Measurements from ENCODE around the gene LIMS4. TPM values are rescaled to one million over a fixed set of nuclear protein-coding genes. Genes with fewer than 3 reads are reported as not detected.
"Not testable (repeated sequence)": the region's sequence is repeated elsewhere in the genome, so short reads cannot be mapped to it uniquely, and the experiment has no call there.

LIMS4 gene, protein sequence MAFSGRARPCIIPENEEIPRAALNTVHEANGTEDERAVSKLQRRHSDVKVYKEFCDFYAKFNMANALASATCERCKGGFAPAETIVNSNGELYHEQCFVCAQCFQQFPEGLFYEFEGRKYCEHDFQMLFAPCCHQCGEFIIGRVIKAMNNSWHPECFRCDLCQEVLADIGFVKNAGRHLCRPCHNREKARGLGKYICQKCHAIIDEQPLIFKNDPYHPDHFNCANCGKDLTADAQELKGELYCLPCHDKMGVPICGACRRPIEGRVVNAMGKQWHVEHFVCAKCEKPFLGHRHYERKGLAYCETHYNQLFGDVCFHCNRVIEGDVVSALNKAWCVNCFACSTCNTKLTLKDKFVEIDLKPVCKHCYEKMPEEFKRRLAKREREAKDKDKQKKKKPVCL
- 1 to 10 TPM in 1 of 2 donors, under 1 TPM in 1; 0.17 to 1.1 TPM for total RNA-seq

DNA sequence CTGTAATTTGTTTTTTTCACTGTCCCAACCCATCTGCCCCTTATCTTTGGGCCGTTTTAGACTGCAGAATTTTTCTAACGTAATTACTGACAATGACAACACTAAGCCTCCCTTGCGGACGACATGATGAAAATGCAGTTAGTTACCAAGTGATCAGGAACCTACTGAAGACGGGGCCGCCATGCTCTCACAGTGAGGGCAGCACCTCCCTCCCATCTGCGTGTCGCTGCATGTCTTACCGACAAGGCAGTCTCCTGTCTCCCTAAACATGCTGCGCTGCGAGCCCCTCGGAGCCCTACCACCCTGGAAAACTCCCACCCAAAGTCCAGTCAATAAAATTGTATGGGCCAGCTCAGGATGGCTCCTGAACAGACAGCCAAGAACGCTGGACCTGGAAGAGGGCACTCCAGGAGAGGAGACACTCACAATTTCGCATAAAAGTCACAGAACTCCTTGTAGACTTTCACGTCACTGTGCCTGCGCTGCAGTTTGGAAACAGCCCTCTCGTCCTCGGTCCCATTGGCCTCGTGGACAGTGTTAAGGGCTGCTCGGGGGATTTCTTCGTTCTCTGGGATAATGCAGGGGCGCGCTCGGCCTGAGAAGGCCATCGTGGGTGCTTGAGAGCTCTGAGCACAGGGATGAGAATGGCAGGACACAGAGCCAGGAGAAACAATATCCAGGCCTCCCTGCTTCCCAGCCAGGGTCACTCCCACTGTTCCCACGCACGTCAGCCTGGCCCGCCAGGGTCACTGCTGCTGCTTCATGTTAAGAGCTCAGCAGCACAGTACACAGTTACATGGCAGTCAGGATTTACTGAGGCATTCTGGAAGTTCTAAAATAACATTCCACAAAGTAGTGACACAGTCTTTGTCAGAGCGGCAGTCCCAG is at the start of gene LIMS4:
Gene LIMS4 (minus strand): TSS at position 646 of the 888 bp plus-strand sequence. CDS start 38 bp downstream, at position 608.
- not testable (repeated sequence) for H3K27ac Mint-ChIP-seq; H3K36me3 Mint-ChIP-seq (ENCODE audit: insufficient read depth in 2 of 2); DNase-seq; H3K4me1 Mint-ChIP-seq (ENCODE audit: low read depth); H3K4me3 Mint-ChIP-seq; ATAC-seq (replicated peaks in 1 of 2); H3K9me3 Mint-ChIP-seq; H3K27me3 Mint-ChIP-seq (ENCODE audit: low read depth)

DNA sequence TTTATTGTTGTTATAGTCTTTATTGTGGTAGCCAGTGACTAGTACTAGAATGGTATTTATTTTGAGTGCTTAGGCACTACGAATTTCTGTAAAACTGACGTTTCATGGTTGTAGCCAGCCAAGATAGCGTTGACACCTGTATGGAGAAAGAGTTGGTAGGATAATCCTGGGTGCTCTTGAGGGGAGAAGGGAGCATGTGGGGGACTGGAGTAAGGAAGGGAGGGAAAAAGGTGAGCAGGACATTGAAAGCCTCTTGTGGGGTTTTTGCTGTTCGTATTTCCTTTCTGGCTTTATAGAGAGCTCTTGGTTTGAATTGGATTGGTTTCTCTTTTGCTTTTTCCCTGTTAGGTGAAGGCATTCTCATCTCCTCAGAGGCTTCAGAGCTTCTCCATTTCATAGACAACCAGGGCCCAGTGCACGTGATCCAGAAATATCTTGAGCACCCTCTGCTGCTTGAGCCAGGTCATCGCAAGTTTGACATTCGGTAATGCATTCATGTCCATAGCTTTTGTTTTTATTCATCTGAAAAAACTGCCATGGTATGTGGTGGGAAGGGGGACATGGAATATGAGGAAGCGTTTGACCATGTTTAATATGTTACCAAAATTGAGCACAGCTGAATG is 27.2 kb upstream of the LIMS4 start:
- H3K27me3 Mint-ChIP-seq (ENCODE audit: low read depth); DNase-seq; H3K36me3 Mint-ChIP-seq (ENCODE audit: insufficient read depth in 2 of 2); H3K4me3 Mint-ChIP-seq; H3K27ac Mint-ChIP-seq; H3K9me3 Mint-ChIP-seq; H3K4me1 Mint-ChIP-seq (ENCODE audit: low read depth): not testable (repeated sequence)
- peak; percentile 77 to 82 for ATAC-seq (replicated peaks in 1 of 2)

DNA sequence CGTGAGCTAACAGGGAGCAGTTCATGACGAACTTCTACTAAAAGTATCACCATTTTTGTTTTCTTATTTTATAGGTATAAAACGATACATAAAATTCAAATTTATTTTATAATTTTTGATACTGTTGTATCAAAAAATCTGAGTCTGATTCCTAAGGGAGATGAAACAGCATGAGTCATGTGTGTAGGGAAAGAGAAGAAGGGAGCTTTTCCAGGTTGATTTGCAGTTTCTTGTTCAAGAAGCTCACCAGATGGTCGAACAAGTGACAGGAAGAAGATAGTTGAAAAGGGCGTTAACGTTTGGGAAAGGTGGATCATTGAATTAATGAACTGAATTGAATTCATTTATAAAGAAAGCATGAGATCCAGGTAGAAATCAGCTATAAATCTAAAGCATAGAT is 23.4 kb upstream of the LIMS4 start:
- H3K36me3 Mint-ChIP-seq (ENCODE audit: insufficient read depth in 2 of 2); DNase-seq; H3K27me3 Mint-ChIP-seq (ENCODE audit: low read depth); H3K9me3 Mint-ChIP-seq; H3K27ac Mint-ChIP-seq; H3K4me1 Mint-ChIP-seq (ENCODE audit: low read depth); ATAC-seq (replicated peaks in 1 of 2); H3K4me3 Mint-ChIP-seq: not testable (repeated sequence)

DNA sequence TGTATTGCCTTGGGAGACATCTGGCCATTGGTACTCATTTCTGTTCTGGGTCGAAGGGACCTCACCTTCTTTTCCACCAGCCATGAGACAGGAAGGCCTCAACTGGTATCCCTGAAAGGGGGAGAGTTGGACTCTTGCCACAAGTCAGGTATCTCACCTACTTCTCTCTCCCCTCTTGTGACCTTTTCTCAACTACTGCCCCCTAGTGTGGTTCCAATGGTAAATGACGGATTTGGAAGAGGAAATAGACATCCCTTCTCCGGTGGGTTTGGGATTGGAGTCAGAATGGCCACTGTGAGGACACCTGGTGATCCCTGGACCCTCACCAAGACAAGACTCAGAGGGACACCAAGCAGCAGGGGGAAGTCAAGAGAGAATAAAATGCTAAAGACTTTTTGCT is 21.9 kb upstream of the LIMS4 start:
- not testable (repeated sequence) for H3K36me3 Mint-ChIP-seq (ENCODE audit: insufficient read depth in 2 of 2); H3K4me3 Mint-ChIP-seq; H3K9me3 Mint-ChIP-seq; ATAC-seq (replicated peaks in 1 of 2); H3K27ac Mint-ChIP-seq; H3K4me1 Mint-ChIP-seq (ENCODE audit: low read depth); DNase-seq; H3K27me3 Mint-ChIP-seq (ENCODE audit: low read depth)

DNA sequence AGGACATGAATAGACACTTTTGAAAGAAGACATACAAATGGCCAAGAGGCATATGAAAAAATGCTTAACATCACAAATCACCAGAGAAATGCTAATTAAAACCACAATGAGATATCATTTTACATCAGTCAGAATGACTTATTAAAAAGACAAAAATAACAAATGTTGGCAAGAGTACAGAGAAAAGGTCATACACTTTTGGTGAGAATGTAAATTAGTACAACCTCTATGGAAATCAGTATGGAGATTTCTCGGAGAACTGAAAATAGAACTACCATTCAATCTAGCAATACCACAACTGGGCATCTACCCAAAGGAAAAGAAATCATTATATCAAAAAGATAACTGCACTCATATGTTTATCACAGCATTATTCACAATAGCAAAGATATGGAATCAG is 16.4 kb upstream of the LIMS4 start:
- H3K27me3 Mint-ChIP-seq (ENCODE audit: low read depth); H3K36me3 Mint-ChIP-seq (ENCODE audit: insufficient read depth in 2 of 2); H3K4me3 Mint-ChIP-seq; H3K4me1 Mint-ChIP-seq (ENCODE audit: low read depth); H3K9me3 Mint-ChIP-seq; DNase-seq; H3K27ac Mint-ChIP-seq; ATAC-seq (replicated peaks in 1 of 2): not testable (repeated sequence)

DNA sequence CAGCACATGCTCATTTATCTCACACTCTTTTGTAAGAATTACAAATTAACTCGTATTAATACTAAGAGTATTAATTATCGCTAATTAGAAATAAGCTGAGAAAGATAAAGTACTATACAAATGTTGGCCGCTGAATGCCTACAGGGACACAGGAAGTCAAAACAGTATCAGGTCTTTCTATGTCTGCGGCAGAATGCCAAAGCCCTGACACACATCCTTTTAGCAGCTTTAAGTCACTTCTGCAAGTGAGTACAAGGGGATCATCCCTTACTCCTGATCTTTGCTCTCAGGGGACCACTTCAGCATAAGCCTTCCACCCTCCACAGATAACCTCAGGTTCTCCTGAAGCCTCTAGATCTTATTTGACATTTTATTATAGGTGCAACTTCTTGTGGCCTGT is 10.1 kb upstream of the LIMS4 start:
- H3K4me3 Mint-ChIP-seq; H3K4me1 Mint-ChIP-seq (ENCODE audit: low read depth); H3K36me3 Mint-ChIP-seq (ENCODE audit: insufficient read depth in 2 of 2); ATAC-seq (replicated peaks in 1 of 2); H3K27ac Mint-ChIP-seq; H3K27me3 Mint-ChIP-seq (ENCODE audit: low read depth); H3K9me3 Mint-ChIP-seq; DNase-seq: not testable (repeated sequence)

DNA sequence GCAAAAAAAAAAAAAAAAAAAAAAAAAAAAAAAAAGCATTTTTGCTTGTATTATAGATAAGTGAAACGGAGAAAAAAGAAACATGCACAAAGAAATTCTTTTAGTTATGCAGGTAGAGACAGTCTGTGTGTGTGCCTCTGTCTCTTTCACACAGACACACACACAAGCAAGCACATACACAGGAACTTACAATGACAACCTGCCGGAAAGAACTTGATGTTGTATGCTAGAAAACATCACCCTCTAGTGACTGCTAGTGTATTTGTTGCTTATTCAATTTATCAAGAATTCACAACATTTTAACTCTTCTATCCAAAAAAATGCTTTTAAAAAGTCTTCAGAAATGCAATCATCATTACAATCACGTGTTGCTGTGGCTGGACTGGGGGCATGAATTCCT is 8.6 kb upstream of the LIMS4 start:
- peak; percentile 50 to 51 for ATAC-seq (replicated peaks in 1 of 2)
- not testable (repeated sequence) for H3K27me3 Mint-ChIP-seq (ENCODE audit: low read depth); H3K36me3 Mint-ChIP-seq (ENCODE audit: insufficient read depth in 2 of 2)

DNA sequence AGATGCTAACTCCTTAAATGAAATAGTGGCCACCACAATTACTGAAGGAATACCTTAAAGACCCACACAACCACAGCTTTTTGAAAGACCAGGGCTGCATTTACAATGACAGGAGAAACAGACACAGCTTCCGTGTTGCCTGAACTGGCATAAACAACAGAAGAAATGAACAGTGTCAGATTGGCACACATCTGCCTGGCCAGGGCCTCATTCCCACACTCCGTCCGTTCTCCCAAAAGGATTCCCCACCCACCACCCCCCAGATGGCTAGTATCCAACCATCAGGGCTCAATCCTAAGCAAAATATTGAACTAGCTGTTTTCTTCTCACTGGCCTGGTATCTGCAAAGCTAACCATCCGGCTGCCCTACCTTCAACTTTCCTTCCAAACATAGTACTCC is 7.5 kb upstream of the LIMS4 start:
- not testable (repeated sequence) for H3K9me3 Mint-ChIP-seq; H3K36me3 Mint-ChIP-seq (ENCODE audit: insufficient read depth in 2 of 2); H3K4me3 Mint-ChIP-seq; H3K27ac Mint-ChIP-seq; ATAC-seq (replicated peaks in 1 of 2); DNase-seq; H3K27me3 Mint-ChIP-seq (ENCODE audit: low read depth); H3K4me1 Mint-ChIP-seq (ENCODE audit: low read depth)

More for the DNA sequence above, 8.6 kb upstream of the LIMS4 start:
- H3K27ac Mint-ChIP-seq; H3K4me1 Mint-ChIP-seq (ENCODE audit: low read depth); H3K4me3 Mint-ChIP-seq; H3K9me3 Mint-ChIP-seq; DNase-seq: not testable (repeated sequence)

DNA sequence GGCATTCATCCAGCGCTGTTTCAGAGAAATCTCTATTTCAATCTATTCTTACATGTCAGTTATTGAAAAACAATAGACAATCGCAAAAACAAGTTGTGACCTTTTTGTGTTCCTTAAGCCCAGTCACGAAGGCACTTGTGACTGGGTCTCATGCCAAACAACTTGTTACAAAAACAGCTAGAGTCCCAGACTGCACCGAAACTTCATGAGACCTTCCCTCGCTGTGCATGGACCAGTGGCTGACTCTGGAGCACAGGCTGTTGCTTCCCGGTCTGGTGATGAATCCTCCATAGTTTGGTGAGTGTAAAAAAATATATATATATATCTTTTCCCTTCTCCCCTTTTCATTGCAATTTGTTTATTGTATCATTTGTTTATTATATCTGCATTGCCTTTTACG is 4.8 kb upstream of the LIMS4 start:
- DNase-seq; ATAC-seq (replicated peaks in 1 of 2); H3K27me3 Mint-ChIP-seq (ENCODE audit: low read depth); H3K4me1 Mint-ChIP-seq (ENCODE audit: low read depth); H3K9me3 Mint-ChIP-seq; H3K27ac Mint-ChIP-seq; H3K4me3 Mint-ChIP-seq; H3K36me3 Mint-ChIP-seq (ENCODE audit: insufficient read depth in 2 of 2): not testable (repeated sequence)

DNA sequence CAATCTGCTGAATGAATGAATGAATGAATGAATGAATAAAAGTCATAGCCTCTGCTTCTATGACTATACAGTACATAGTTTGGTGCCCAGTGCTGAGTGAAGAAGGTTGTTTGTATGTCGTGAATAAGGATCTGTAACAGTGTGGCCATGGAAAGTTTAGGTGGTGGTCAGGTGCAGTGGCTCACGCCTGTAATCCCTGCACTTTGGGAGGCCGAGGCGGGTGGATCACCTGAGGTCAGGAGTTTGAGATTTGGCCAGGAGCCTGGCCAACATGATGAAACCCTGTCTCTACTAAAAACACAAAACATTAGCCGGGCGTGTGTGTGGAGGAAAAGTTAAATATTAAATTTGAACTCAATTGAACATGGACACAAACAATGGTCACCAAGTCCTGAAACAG is 4.3 kb upstream of the LIMS4 start:
- not testable (repeated sequence) for DNase-seq; H3K36me3 Mint-ChIP-seq (ENCODE audit: insufficient read depth in 2 of 2); H3K4me3 Mint-ChIP-seq; H3K4me1 Mint-ChIP-seq (ENCODE audit: low read depth); H3K27me3 Mint-ChIP-seq (ENCODE audit: low read depth); H3K9me3 Mint-ChIP-seq; H3K27ac Mint-ChIP-seq; ATAC-seq (replicated peaks in 1 of 2)

DNA sequence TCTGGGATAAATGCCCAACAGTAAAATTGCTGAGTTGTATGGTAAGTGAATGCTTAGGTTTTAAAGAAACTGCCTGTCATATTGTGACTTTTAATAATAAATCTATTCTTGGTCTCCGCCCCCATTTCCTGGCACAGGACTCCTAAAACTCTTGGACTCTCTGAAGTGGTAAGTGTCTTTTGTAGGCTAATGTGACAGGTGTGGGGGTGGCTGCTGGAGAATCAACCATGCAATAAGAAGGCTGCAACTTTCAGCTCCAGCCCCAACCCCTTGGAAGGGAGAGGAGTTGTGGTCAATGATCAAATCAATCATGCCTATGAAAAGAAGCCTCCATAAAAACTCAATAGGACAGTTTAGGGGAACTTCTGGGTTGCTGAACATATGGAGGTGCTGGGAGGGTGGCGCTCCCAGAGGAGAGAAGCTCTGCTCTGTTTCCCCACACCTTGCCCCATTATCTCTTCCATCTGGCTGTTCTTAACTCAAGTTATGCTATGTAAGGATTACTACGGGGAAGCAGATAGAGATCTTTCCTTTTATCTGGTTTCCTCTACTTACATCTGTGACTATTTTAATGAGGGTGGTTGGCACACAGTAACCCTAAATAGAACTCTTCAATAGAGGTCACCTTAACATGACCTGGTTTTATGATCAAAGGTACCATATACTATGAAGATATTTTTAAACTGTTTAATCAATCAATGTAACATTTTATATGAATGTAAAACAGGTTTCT is 3.2 kb upstream of the LIMS4 start:
- H3K27me3 Mint-ChIP-seq (ENCODE audit: low read depth); H3K9me3 Mint-ChIP-seq; H3K36me3 Mint-ChIP-seq (ENCODE audit: insufficient read depth in 2 of 2); H3K4me3 Mint-ChIP-seq; ATAC-seq (replicated peaks in 1 of 2); H3K4me1 Mint-ChIP-seq (ENCODE audit: low read depth); DNase-seq; H3K27ac Mint-ChIP-seq: not testable (repeated sequence)

DNA sequence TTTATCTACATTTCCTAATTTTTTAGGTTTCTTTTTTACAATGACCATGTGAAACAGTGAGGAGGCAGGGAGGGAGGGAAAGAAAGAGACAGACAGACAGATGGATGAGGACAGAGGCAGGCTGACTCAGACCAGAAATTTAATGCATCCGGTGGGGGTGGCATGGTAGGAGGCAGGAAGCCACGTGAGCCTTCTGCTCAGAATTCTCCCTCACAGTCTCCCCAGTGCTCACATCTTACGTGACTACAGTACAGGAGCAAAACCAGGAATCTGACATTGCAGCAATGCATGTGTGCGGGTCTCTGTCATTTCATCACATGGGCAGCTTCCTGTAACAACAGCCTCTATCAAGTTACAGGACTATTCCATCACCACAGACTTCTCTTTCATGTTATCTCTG is 2.3 kb upstream of the LIMS4 start:
- not testable (repeated sequence) for DNase-seq; H3K9me3 Mint-ChIP-seq; H3K4me1 Mint-ChIP-seq (ENCODE audit: low read depth); H3K4me3 Mint-ChIP-seq; H3K27ac Mint-ChIP-seq; H3K27me3 Mint-ChIP-seq (ENCODE audit: low read depth); H3K36me3 Mint-ChIP-seq (ENCODE audit: insufficient read depth in 2 of 2)
- ATAC-seq (replicated peaks in 1 of 2) = peak; percentile 99 to 100

DNA sequence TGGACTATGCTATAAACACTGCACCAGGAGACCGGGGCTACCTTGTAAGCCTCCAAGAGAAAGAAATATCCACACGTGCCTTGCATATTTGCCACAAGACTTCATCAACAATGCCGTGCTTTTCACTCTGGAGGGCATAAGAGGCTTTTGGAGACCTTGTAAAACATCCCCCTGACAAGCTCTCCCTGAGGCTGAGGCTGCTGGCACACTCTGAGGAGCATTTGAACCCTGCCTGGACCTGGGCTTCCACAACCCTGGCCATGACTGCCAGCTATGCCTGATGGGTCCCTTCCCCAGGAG is 393 bp upstream of the LIMS4 start:
- H3K36me3 Mint-ChIP-seq (ENCODE audit: insufficient read depth in 2 of 2); DNase-seq; H3K9me3 Mint-ChIP-seq; ATAC-seq (replicated peaks in 1 of 2); H3K27me3 Mint-ChIP-seq (ENCODE audit: low read depth); H3K4me3 Mint-ChIP-seq; H3K27ac Mint-ChIP-seq; H3K4me1 Mint-ChIP-seq (ENCODE audit: low read depth): not testable (repeated sequence)
